SK-N-SH treated with all-trans-retinoic acid at 6 μM for 48 hours (cell line): ENCODE measurements around the gene RPL18.

ENCODE experiments used
- ATAC-seq: fragments of 200-7000 bp; cut with Tn5 transposase; 3 replicates; pipeline ENCODE4 v1.9.1; 2020; ENCODE audit warnings: mild to moderate bottlenecking, moderate library complexity
- ARNTL ChIP-seq: fragments of 450-650 bp; formaldehyde crosslinking; IDR thresholded peaks from 2 replicates; pipeline ENCODE4 v1.5.0; 2020; ENCODE audit warnings: low read depth, mild to moderate bottlenecking, moderate library complexity, borderline replicate concordance
- BACH2 ChIP-seq: fragments of 250-450 bp; sonication (Bioruptor Pico); IDR thresholded peaks from 2 replicates; pipeline ENCODE4 v1.9.0; 2021; ENCODE audit warnings: mild to moderate bottlenecking, borderline replicate concordance
- CREB5 ChIP-seq: fragments of 250-450 bp; sonication (Bioruptor Pico); IDR thresholded peaks from 2 replicates; pipeline ENCODE4 v1.5.1; 2020; ENCODE audit warnings: low read depth, mild to moderate bottlenecking, moderate library complexity
- CSDC2 ChIP-seq: fragments of 250-450 bp; sonication (Bioruptor Pico); IDR thresholded peaks from 2 replicates; pipeline ENCODE4 v1.5.0; 2020; ENCODE audit warnings: mild to moderate bottlenecking, moderate library complexity
- CSRNP3 ChIP-seq: fragments of 250-450 bp; sonication (Bioruptor Pico); IDR thresholded peaks from 2 replicates; pipeline ENCODE4 v1.5.1; 2021; ENCODE audit warnings: mild to moderate bottlenecking, moderate library complexity
- ESRRG ChIP-seq: fragments of 250-450 bp; sonication (Bioruptor Pico); IDR thresholded peaks from 2 replicates; pipeline ENCODE4 v1.6.1; 2021; ENCODE audit warnings: mild to moderate bottlenecking
- GLIS3 ChIP-seq: fragments of 250-450 bp; sonication (Bioruptor Pico); IDR thresholded peaks from 2 replicates; pipeline ENCODE4 v1.5.0; 2020; ENCODE audit warnings: mild to moderate bottlenecking, moderate library complexity
- ISL1 ChIP-seq: fragments of 250-450 bp; sonication (Bioruptor Pico); IDR thresholded peaks from 2 replicates; pipeline ENCODE4 v2.1.2; 2022; ENCODE audit warnings: mild to moderate bottlenecking, moderate library complexity
- PATZ1 ChIP-seq: fragments of 250-450 bp; sonication (Bioruptor Pico); IDR thresholded peaks from 2 replicates; pipeline ENCODE4 v1.8.0; 2020; ENCODE audit warnings: mild to moderate bottlenecking, moderate library complexity, borderline replicate concordance
- POU6F1 ChIP-seq: fragments of 250-450 bp; sonication (Bioruptor Pico); IDR thresholded peaks from 2 replicates; pipeline ENCODE4 v1.8.0; 2021; ENCODE audit warnings: low read depth, mild to moderate bottlenecking, moderate library complexity, borderline replicate concordance
- PPARA ChIP-seq: fragments of 250-450 bp; sonication (Bioruptor Pico); IDR thresholded peaks from 2 replicates; pipeline ENCODE4 v1.5.0; 2020; ENCODE audit warnings: mild to moderate bottlenecking, borderline replicate concordance
- RARB ChIP-seq: fragments of 250-450 bp; sonication (Bioruptor Pico); IDR thresholded peaks from 2 replicates; pipeline ENCODE4 v1.8.0; 2021; ENCODE audit warnings: mild to moderate bottlenecking, moderate library complexity
- SNAI2 ChIP-seq: fragments of 250-450 bp; sonication (Bioruptor Pico); IDR thresholded peaks from 2 replicates; pipeline ENCODE4 v1.5.0; 2020; ENCODE audit warnings: mild to moderate bottlenecking, moderate library complexity
- TCF4 ChIP-seq: fragments of 250-450 bp; sonication (Bioruptor Pico); IDR thresholded peaks from 2 replicates; pipeline ENCODE4 v1.8.0; 2021; ENCODE audit warnings: mild to moderate bottlenecking, moderate library complexity, borderline replicate concordance
- TOX ChIP-seq: fragments of 250-450 bp; sonication (Bioruptor Pico); IDR thresholded peaks from 2 replicates; pipeline ENCODE4 v1.8.0; 2021; ENCODE audit warnings: mild to moderate bottlenecking, moderate library complexity, borderline replicate concordance
- TSHZ2 ChIP-seq: fragments of 250-450 bp; sonication (Bioruptor Pico); IDR thresholded peaks from 2 replicates; pipeline ENCODE4 v1.5.0; 2020; ENCODE audit warnings: mild to moderate bottlenecking, moderate library complexity
- ZFP30 ChIP-seq: fragments of 450-650 bp; formaldehyde crosslinking; IDR thresholded peaks from 2 replicates; pipeline ENCODE4 v1.5.0; 2022; ENCODE audit warnings: mild to moderate bottlenecking, moderate library complexity
- ZNF565 ChIP-seq: fragments of 450-650 bp; formaldehyde crosslinking; conservative IDR thresholded peaks from 2 replicates; pipeline ENCODE4 v1.5.0; 2020; ENCODE audit warnings: low read depth, mild to moderate bottlenecking, moderate library complexity
- ZNF70 ChIP-seq: fragments of 450-650 bp; formaldehyde crosslinking; IDR thresholded peaks from 2 replicates; pipeline ENCODE4 v1.5.0; 2020; ENCODE audit warnings: mild to moderate bottlenecking, moderate library complexity
- ZNF8 ChIP-seq: fragments of 450-650 bp; formaldehyde crosslinking; IDR thresholded peaks from 2 replicates; pipeline ENCODE4 v1.5.0; 2020; ENCODE audit warnings: mild to moderate bottlenecking, moderate library complexity

Gene RPL18

GRCh38 chr19:48628486-48629296 lies 9.7 kb upstream of the RPL18 start:
- TF ChIP-seq ISL1 = no peak
- no peak for TF ChIP-seq ZFP30 (CRISPR knock-in tag)
- no peak for TF ChIP-seq ZNF565 (CRISPR knock-in tag)
- TF ChIP-seq TCF4 = no peak
- TF ChIP-seq PPARA (CRISPR knock-in tag) = no peak
- no peak for TF ChIP-seq RARB (CRISPR knock-in tag)
- no peak for TF ChIP-seq CREB5 (CRISPR knock-in tag)
- TF ChIP-seq ZNF70 = no peak
- TF ChIP-seq ZNF8 (CRISPR knock-in tag) = no peak
- TF ChIP-seq SNAI2 (CRISPR knock-in tag) = no peak
- no peak for TF ChIP-seq GLIS3 (CRISPR knock-in tag)
- no peak for TF ChIP-seq ESRRG (CRISPR knock-in tag)
- TF ChIP-seq POU6F1 (CRISPR knock-in tag) = no peak
- no peak for TF ChIP-seq CSRNP3 (CRISPR knock-in tag)
- TF ChIP-seq TOX (CRISPR knock-in tag) = no peak
- TF ChIP-seq PATZ1 (CRISPR knock-in tag) = no peak
- TF ChIP-seq CSDC2 = no peak
- TF ChIP-seq ARNTL (CRISPR knock-in tag) = no peak
- ATAC-seq = no peak

- ATAC-seq = no peak
- TF ChIP-seq SNAI2 (CRISPR knock-in tag) (no peak), CREB5 (CRISPR knock-in tag) (no peak), ZNF8 (CRISPR knock-in tag) (no peak), GLIS3 (CRISPR knock-in tag) (no peak), TSHZ2 (CRISPR knock-in tag) (no peak), ZNF565 (CRISPR knock-in tag) (no peak), PPARA (CRISPR knock-in tag) (no peak), CSDC2 (no peak), PATZ1 (CRISPR knock-in tag) (no peak), RARB (CRISPR knock-in tag) (no peak), ZNF70 (no peak), TOX (CRISPR knock-in tag) (no peak), ZFP30 (CRISPR knock-in tag) (no peak), BACH2 (no peak), ARNTL (CRISPR knock-in tag) (no peak), ISL1 (no peak), POU6F1 (CRISPR knock-in tag) (no peak), ESRRG (CRISPR knock-in tag) (no peak), CSRNP3 (CRISPR knock-in tag) (no peak)
Observed at GRCh38 chr19:48627865-48628314, 8.9 kb upstream of the RPL18 start.
